Peyer's patch (tissue), 4 donors: ENCODE measurements around the gene B9D2.

ENCODE experiments used
- CTCF ChIP-seq, 6 experiments: fragments of 450-650 bp in 4 of 6; fragments of 200-600 bp in 2 of 6; sonication (generic) in 1 of 6; IDR thresholded peaks; one replicate each; pipeline ENCODE4 v1.5.1; 2017 to 2019; ENCODE audit warnings: antibody characterized with exemption in 6 of 6, mild to moderate bottlenecking in 3 of 6, moderate library complexity in 1 of 6
- POLR2A ChIP-seq, 2 donors: fragments of 450-650 bp; IDR thresholded peaks; one replicate each; pipeline ENCODE4 v1.5.1; 2017; ENCODE audit warnings: antibody characterized with exemption in 2 of 2, mild to moderate bottlenecking in 2 of 2, moderate library complexity in 2 of 2

GRCh38 chr19:41322451-41322850 lies 41.5 kb downstream of the B9D2 start:
- no peak for TF ChIP-seq CTCF (IDR thresholded peaks at IDR 0.05)
- no peak for TF ChIP-seq POLR2A (IDR thresholded peaks at IDR 0.05)
